Neural progenitor cell (in vitro differentiated cells): ENCODE results near the gene KRTAP7-1. TPM values are rescaled to one million over a fixed set of nuclear protein-coding genes. Genes with fewer than 3 reads are reported as not detected.

Experiments used
- DNase-seq: peaks from one replicate; pipeline ENCODE4 v3.0.0-alpha.2; 2016; ENCODE audit warnings: low spot score
- H2AFZ ChIP-seq: fragments of 200-600 bp; sonication (generic); replicated peaks from 2 replicates; pipeline ENCODE4 v1.6.1; 2016; ENCODE audit warnings: antibody characterized with exemption
- H3F3A ChIP-seq: fragments of 200-600 bp; sonication (generic); 2 replicates; pipeline ENCODE4 v1.6.1; 2016; ENCODE audit warnings: antibody characterized with exemption, low read depth
- H3K27ac ChIP-seq: fragments of 200-600 bp; sonication (generic); 2 replicates; pipeline ENCODE4 v1.5.1; 2016; ENCODE audit warnings: mild to moderate bottlenecking
- H3K27me3 ChIP-seq: fragments of 200-600 bp; sonication (generic); 2 replicates; pipeline ENCODE4 v1.6.1; 2016; ENCODE audit warnings: mild to moderate bottlenecking, moderate library complexity
- H3K36me3 ChIP-seq: fragments of 200-600 bp; sonication (generic); 2 replicates; pipeline ENCODE4 v1.5.1; 2016
- H3K4me1 ChIP-seq: fragments of 200-600 bp; sonication (generic); 2 replicates; pipeline ENCODE4 v1.6.1; 2016; ENCODE audit warnings: mixed run types
- H3K4me2 ChIP-seq: fragments of 200-600 bp; sonication (generic); 2 replicates; pipeline ENCODE4 v1.6.1; 2016
- H3K4me3 ChIP-seq: fragments of 200-600 bp; sonication (generic); 2 replicates; pipeline ENCODE4 v1.5.1; 2016
- H3K79me2 ChIP-seq: fragments of 200-600 bp; sonication (generic); 2 replicates; pipeline ENCODE4 v1.6.1; 2016; ENCODE audit warnings: low read depth
- H3K9ac ChIP-seq: fragments of 200-600 bp; sonication (generic); 2 replicates; pipeline ENCODE4 v1.6.1; 2016
- H3K9me3 ChIP-seq: fragments of 200-600 bp; sonication (generic); 2 replicates; pipeline ENCODE4 v1.5.1; 2016; ENCODE audit warnings: low read depth
- H4K20me1 ChIP-seq: fragments of 200-600 bp; sonication (generic); 2 replicates; pipeline ENCODE4 v1.6.1; 2016; ENCODE audit warnings: low read depth
- H3K27ac Mint-ChIP-seq: 3 replicates; pipeline ENCODE4 v1.8.0; 2021; ENCODE audit warnings: mixed read lengths
- H3K27me3 Mint-ChIP-seq: 2 replicates; pipeline ENCODE4 v1.8.0; 2022; ENCODE audit warnings: low read depth, mild to moderate bottlenecking, inconsistent platforms, moderate library complexity, mixed read lengths; ENCODE audit not compliant: insufficient read depth
- H3K36me3 Mint-ChIP-seq: 3 replicates; pipeline ENCODE4 v1.8.0; 2021; ENCODE audit warnings: mixed read lengths
- H3K4me1 Mint-ChIP-seq: 3 replicates; pipeline ENCODE4 v1.8.0; 2021; ENCODE audit warnings: mixed read lengths
- H3K4me3 Mint-ChIP-seq: 3 replicates; pipeline ENCODE4 v1.8.0; 2021; ENCODE audit warnings: mild to moderate bottlenecking, moderate library complexity, mixed read lengths
- H3K9me3 Mint-ChIP-seq: 3 replicates; pipeline ENCODE4 v1.8.0; 2020; ENCODE audit warnings: mixed read lengths
- CTCF ChIP-seq: fragments of 200-600 bp; sonication (generic); IDR thresholded peaks from 2 replicates; pipeline ENCODE4 v1.5.1; 2017; ENCODE audit warnings: antibody characterized with exemption, mild to moderate bottlenecking
- EZH2 ChIP-seq: fragments of 200-600 bp; sonication (generic); IDR thresholded peaks from 2 replicates; pipeline ENCODE4 v1.6.1; 2017; ENCODE audit warnings: antibody characterized with exemption, mild to moderate bottlenecking, moderate library complexity
- EZH2phosphoT487 ChIP-seq: fragments of 200-600 bp; sonication (generic); IDR thresholded peaks from 2 replicates; pipeline ENCODE4 v1.6.1; 2017; ENCODE audit warnings: antibody characterized with exemption
- total RNA-seq: library from RNA; depleted of rRNA; stranded (reverse); fragments of >200 nt; gene quantifications from 2 replicates; pipeline ENCODE4 v1.2.3, GENCODE V29; 2015; ENCODE audit warnings: low replicate concordance

KRTAP7-1 gene
- total RNA-seq, 1 donor from 2014 or later = not detected

DNA sequence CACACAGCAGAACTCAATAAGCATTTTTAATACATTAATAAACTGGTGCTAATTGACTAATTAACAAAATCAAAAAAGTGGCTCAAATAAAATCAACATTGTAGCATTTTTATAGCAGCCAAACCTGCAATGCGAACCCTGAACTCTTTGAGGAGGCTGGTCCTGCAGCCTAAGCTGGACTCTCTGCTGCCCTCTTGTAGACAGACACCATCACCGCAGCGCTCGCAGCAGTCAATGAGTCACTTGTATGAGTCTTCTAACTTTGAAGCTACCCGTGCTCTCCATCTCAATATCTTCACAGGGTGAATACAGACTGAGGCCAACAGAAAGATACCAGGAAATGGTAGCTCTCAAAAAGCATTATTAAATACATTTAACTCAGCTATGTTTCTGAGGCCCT is 9.7 kb upstream of the KRTAP7-1 start:
- H3K36me3 Mint-ChIP-seq = no peaks in the 10 kb centered on the region
- TF ChIP-seq CTCF (peak; percentile 70), EZH2phosphoT487 (no peak), EZH2 (no peak)

DNA sequence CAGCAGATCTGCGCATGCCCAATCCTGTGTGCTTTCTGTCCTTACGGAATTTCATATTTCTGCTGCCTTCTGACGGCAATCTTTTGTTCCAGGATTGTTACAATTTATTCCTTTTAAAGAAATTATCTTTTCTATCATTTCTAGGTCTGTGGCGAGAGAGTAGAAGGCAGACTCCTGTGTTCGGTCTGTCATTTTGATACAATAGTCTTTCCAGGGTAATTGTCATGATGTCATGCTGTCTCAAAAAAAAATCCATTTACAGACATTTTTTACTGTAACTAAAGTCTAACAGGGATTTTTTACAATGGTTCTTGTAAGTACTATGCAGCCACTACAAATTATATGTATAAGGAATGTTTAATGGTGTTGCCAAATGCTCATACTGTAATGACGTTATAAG is 9.0 kb upstream of the KRTAP7-1 start:
- Histone ChIP-seq H3K9me3 (no peaks in the 10 kb centered on the region), H3K27me3 (no peaks in the 10 kb centered on the region), H3F3A (no peaks in the 10 kb centered on the region), H3K27ac (no peak overlapping the region), H3K36me3 (no peaks in the 10 kb centered on the region), H3K79me2 (no peaks in the 10 kb centered on the region), H3K4me3 (no peak overlapping the region), H2AFZ (peak overlapping the region; percentile 7), H3K4me1 (no peaks in the 10 kb centered on the region), H4K20me1 (no peaks in the 10 kb centered on the region), H3K4me2 (no peak overlapping the region), H3K9ac (no peak overlapping the region)
- Mint-ChIP-seq H3K27me3 (peaks cover 2% of the 10 kb centered on the region), H3K4me1 (no peaks in the 10 kb centered on the region), H3K9me3 (no peaks in the 10 kb centered on the region), H3K27ac (no peak overlapping the region), H3K36me3 (no peaks in the 10 kb centered on the region), H3K4me3 (no peak overlapping the region)
- TF ChIP-seq EZH2 (no peak), EZH2phosphoT487 (no peak), CTCF (no peak)
- no peak for DNase-seq

More for the DNA sequence above, 9.7 kb upstream of the KRTAP7-1 start:
- Mint-ChIP-seq H3K4me1 (no peaks in the 10 kb centered on the region), H3K9me3 (no peaks in the 10 kb centered on the region), H3K27me3 (peaks cover 4% of the 10 kb centered on the region), H3K4me3 (no peak overlapping the region), H3K27ac (no peak overlapping the region)
- DNase-seq = peak; percentile 75
- no peak overlapping the region for H3K9ac ChIP-seq
- no peaks in the 10 kb centered on the region for H3K4me1 ChIP-seq
- H3F3A ChIP-seq = no peaks in the 10 kb centered on the region
- no peaks in the 10 kb centered on the region for H4K20me1 ChIP-seq
- H3K27me3 ChIP-seq = no peaks in the 10 kb centered on the region
- H3K79me2 ChIP-seq = no peaks in the 10 kb centered on the region
- no peaks in the 10 kb centered on the region for H3K36me3 ChIP-seq
- H3K9me3 ChIP-seq = no peaks in the 10 kb centered on the region
- H3K4me2 ChIP-seq = no peak overlapping the region
- H2AFZ ChIP-seq = peak overlapping the region; percentile 7
- H3K4me3 ChIP-seq = no peak overlapping the region
- no peak overlapping the region for H3K27ac ChIP-seq

DNA sequence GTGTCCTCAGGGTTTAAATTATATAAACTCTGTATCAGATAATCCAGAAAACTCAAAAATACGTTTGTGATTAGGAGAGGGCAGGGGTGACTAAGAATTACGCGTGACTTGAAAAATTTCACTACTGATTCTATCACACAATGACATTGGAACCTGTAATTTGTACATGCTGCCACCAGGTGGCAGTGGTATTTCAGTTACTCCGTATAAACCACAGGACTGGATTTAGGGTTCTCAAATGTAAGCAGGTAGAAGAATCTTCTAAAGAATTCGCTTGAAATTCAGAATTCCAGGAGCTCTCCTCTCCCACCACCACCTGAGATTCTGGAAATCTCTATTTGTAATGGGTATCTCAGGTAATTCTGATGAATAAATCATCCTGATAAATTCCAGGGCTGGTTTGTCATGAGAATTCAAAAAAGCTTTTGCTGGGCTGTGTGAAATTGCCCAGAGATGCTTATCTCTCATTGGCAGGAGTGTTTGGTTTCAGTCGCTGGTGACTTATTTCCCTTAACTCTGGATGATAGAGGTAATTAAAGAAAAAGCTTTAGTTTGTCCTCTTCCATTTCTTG is 1.7 kb upstream of the KRTAP7-1 start:
- H3K9ac ChIP-seq = no peak overlapping the region
- H3F3A ChIP-seq = no peaks in the 10 kb centered on the region
- Mint-ChIP-seq H3K9me3 (peaks cover 7% of the 10 kb centered on the region), H3K4me3 (no peak overlapping the region), H3K4me1 (no peaks in the 10 kb centered on the region), H3K36me3 (no peaks in the 10 kb centered on the region), H3K27me3 (no peaks in the 10 kb centered on the region), H3K27ac (no peak overlapping the region)
- no peak overlapping the region for H3K27ac ChIP-seq
- DNase-seq = peak; percentile 59
- no peak overlapping the region for H3K4me2 ChIP-seq
- no peak overlapping the region for H2AFZ ChIP-seq
- TF ChIP-seq CTCF (peak; percentile 75), EZH2phosphoT487 (no peak), EZH2 (no peak)
- H3K4me1 ChIP-seq = no peaks in the 10 kb centered on the region
- no peaks in the 10 kb centered on the region for H3K79me2 ChIP-seq
- no peaks in the 10 kb centered on the region for H3K27me3 ChIP-seq
- H4K20me1 ChIP-seq = no peaks in the 10 kb centered on the region
- no peak overlapping the region for H3K4me3 ChIP-seq
- no peaks in the 10 kb centered on the region for H3K36me3 ChIP-seq
- H3K9me3 ChIP-seq = peaks cover 3% of the 10 kb centered on the region
